Measurements from ENCODE around the gene DIP2B.

DNA sequence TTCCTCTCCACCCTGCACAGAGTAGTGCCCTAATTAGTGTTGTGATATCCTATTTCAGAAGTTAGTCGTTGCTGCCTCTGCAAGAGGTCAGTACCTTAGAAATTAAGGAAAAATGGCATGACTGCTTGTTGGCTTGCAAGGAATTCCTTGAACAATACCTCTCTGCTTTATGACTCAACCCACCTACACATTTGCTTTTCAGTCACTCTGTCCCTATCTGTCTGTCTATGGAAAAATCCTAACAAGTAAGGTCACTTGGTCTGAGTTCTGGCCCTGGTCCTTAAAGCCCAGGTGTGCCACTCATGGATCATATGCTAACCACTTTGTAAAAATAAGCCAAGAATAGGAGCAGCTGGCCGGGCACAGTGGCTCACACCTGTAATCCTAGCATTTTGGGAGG is 142.7 kb downstream of the DIP2B start:
- TF ChIP-seq RNF2 (conservative IDR thresholded peaks at IDR 0.05; ENCODE audit: low read depth) (no peak), EZH2 (conservative IDR thresholded peaks at IDR 0.05; ENCODE audit: low read depth, low read length) (no peak)
